WTC11 (cell line): ENCODE measurements around the gene RFTN2. TPM values are rescaled to one million over a fixed set of nuclear protein-coding genes. Genes with fewer than 3 reads are reported as not detected.

ENCODE experiments used
- ATAC-seq: fragments of 200-7000 bp; cut with Tn5 transposase; 2 replicates; pipeline ENCODE4 v1.10.0; 2021; ENCODE audit warnings: mild to moderate bottlenecking, moderate library complexity
- CTCF ChIA-PET: fragments of 300-600 bp; sonication (Branson Sonifier 250); formaldehyde crosslinking; loops from one replicate; lab custom pipeline; 2021; ENCODE audit warnings: antibody characterized with exemption; lab: Charles Lee
- POLR2A ChIA-PET: fragments of 350-600 bp; sonication (Branson Sonifier 250); formaldehyde crosslinking; loops from one replicate; lab custom pipeline; 2021; ENCODE audit warnings: antibody characterized with exemption; lab: Charles Lee
- DNase-seq: peaks from one replicate; pipeline ENCODE4 v3.0.0; 2021; ENCODE audit warnings: low spot score
- H3K27ac Mint-ChIP-seq: 2 replicates; pipeline ENCODE4 v1.8.0; 2021; ENCODE audit warnings: mixed read lengths
- H3K27me3 Mint-ChIP-seq: 2 replicates; pipeline ENCODE4 v1.8.0; 2021; ENCODE audit warnings: low read depth, mild to moderate bottlenecking, moderate library complexity, mixed read lengths
- H3K36me3 Mint-ChIP-seq: 2 replicates; pipeline ENCODE4 v1.8.0; 2021; ENCODE audit warnings: mixed read lengths
- H3K4me1 Mint-ChIP-seq: 2 replicates; pipeline ENCODE4 v1.8.0; 2022; ENCODE audit warnings: mixed read lengths
- H3K4me3 Mint-ChIP-seq: 2 replicates; pipeline ENCODE4 v1.8.0; 2021; ENCODE audit warnings: mild to moderate bottlenecking, moderate library complexity, mixed read lengths
- H3K9me3 Mint-ChIP-seq: 2 replicates; pipeline ENCODE4 v1.8.0; 2021; ENCODE audit warnings: mixed read lengths
- CBFB ChIP-seq: sonication (generic); formaldehyde crosslinking; IDR thresholded peaks from 2 replicates; pipeline ENCODE4 v1.8.1; 2022; ENCODE audit warnings: mild to moderate bottlenecking, low read depth, missing genetic modification reagents
- ELF4 ChIP-seq: sonication (generic); formaldehyde crosslinking; IDR thresholded peaks from 2 replicates; pipeline ENCODE4 v1.8.1; 2022; ENCODE audit warnings: low read depth, mild to moderate bottlenecking, moderate library complexity, missing genetic modification reagents
- EMX1 ChIP-seq: fragments of 250-450 bp; sonication (Bioruptor Pico); IDR thresholded peaks from 2 replicates; pipeline ENCODE4 v1.8.0; 2021; ENCODE audit warnings: mild to moderate bottlenecking
- ESRRA ChIP-seq: sonication (generic); formaldehyde crosslinking; IDR thresholded peaks from 2 replicates; pipeline ENCODE4 v1.8.1; 2022; ENCODE audit warnings: mild to moderate bottlenecking, missing genetic modification reagents, borderline replicate concordance
- FOXK1 ChIP-seq: sonication (generic); formaldehyde crosslinking; IDR thresholded peaks from 2 replicates; pipeline ENCODE4 v1.8.0; 2022; ENCODE audit warnings: mild to moderate bottlenecking, moderate library complexity, missing genetic modification reagents
- GTF2I ChIP-seq: fragments of 250-450 bp; sonication (Bioruptor Pico); conservative IDR thresholded peaks from 2 replicates; pipeline ENCODE4 v1.4.0; 2021; ENCODE audit warnings: mild to moderate bottlenecking
- MYBL2 ChIP-seq: sonication (generic); formaldehyde crosslinking; IDR thresholded peaks from 2 replicates; pipeline ENCODE4 v1.8.1; 2023; ENCODE audit warnings: mild to moderate bottlenecking, moderate library complexity, missing genetic modification reagents
- NR2C2 ChIP-seq: sonication (generic); formaldehyde crosslinking; IDR thresholded peaks from 2 replicates; pipeline ENCODE4 v1.8.0; 2022; ENCODE audit warnings: mild to moderate bottlenecking, missing genetic modification reagents
- OVOL2 ChIP-seq: fragments of 250-450 bp; sonication (Bioruptor Pico); IDR thresholded peaks from 2 replicates; pipeline ENCODE4 v1.9.0; 2021; ENCODE audit warnings: mild to moderate bottlenecking, borderline replicate concordance
- RELA ChIP-seq: sonication (generic); formaldehyde crosslinking; IDR thresholded peaks from 2 replicates; pipeline ENCODE4 v1.8.1; 2022; ENCODE audit warnings: missing genetic modification reagents, mild to moderate bottlenecking, borderline replicate concordance
- SMAD3 ChIP-seq: sonication (generic); formaldehyde crosslinking; IDR thresholded peaks from 2 replicates; pipeline ENCODE4 v1.8.0; 2022; ENCODE audit warnings: missing genetic modification reagents, mild to moderate bottlenecking, borderline replicate concordance
- SOX15 ChIP-seq: fragments of 250-450 bp; sonication (Bioruptor Pico); IDR thresholded peaks from 2 replicates; pipeline ENCODE4 v1.9.0; 2021; ENCODE audit warnings: mild to moderate bottlenecking
- TEAD4 ChIP-seq: sonication (generic); formaldehyde crosslinking; IDR thresholded peaks from 2 replicates; pipeline ENCODE4 v1.8.0; 2022; ENCODE audit warnings: mild to moderate bottlenecking, missing genetic modification reagents
- TP53 ChIP-seq: sonication (generic); formaldehyde crosslinking; IDR thresholded peaks from 2 replicates; pipeline ENCODE4 v1.8.1; 2023; ENCODE audit warnings: mild to moderate bottlenecking, missing genetic modification reagents
- ZNF138 ChIP-seq: sonication (generic); formaldehyde crosslinking; conservative IDR thresholded peaks from 2 replicates; pipeline ENCODE4 v1.8.1; 2022; ENCODE audit warnings: mild to moderate bottlenecking, moderate library complexity, missing genetic modification reagents
- ZNF232 ChIP-seq: sonication (generic); formaldehyde crosslinking; IDR thresholded peaks from 2 replicates; pipeline ENCODE4 v1.8.0; 2022; ENCODE audit warnings: mild to moderate bottlenecking, missing genetic modification reagents
- ZNF317 ChIP-seq: sonication (generic); formaldehyde crosslinking; IDR thresholded peaks from 2 replicates; pipeline ENCODE4 v1.8.1; 2023; ENCODE audit warnings: low read depth, mild to moderate bottlenecking, moderate library complexity, missing genetic modification reagents, borderline replicate concordance
- ZNF532 ChIP-seq: fragments of 250-450 bp; sonication (Bioruptor Pico); IDR thresholded peaks from 2 replicates; pipeline ENCODE4 v1.9.0; 2021; ENCODE audit warnings: mild to moderate bottlenecking, borderline replicate concordance
- total RNA-seq: library from RNA; stranded (reverse); gene quantifications from 3 replicates; pipeline ENCODE4 v1.2.3, GENCODE V29; 2021
- TF ChIP-seq, protein P1 (sequence below): sonication (generic); formaldehyde crosslinking; IDR thresholded peaks from 2 replicates; pipeline ENCODE4 v1.8.1; 2023; ENCODE audit warnings: mild to moderate bottlenecking, missing genetic modification reagents, moderate library complexity
- TF ChIP-seq, protein P2 (sequence below): fragments of 200-600 bp; IDR thresholded peaks from 2 replicates; pipeline ENCODE4 v1.8.0; 2022; ENCODE audit warnings: antibody characterized with exemption
- TF ChIP-seq, protein P3 (sequence below): fragments of 250-450 bp; sonication (Bioruptor Pico); IDR thresholded peaks from 2 replicates; pipeline ENCODE4 v1.9.0; 2021; ENCODE audit warnings: mild to moderate bottlenecking
- TF ChIP-seq, protein P4 (sequence below): sonication (generic); formaldehyde crosslinking; IDR thresholded peaks from 2 replicates; pipeline ENCODE4 v1.8.1; 2022; ENCODE audit warnings: mild to moderate bottlenecking, moderate library complexity, missing genetic modification reagents
- TF ChIP-seq, protein P5 (sequence below): fragments of 250-450 bp; sonication (Bioruptor Pico); conservative IDR thresholded peaks from 2 replicates; pipeline ENCODE4 v1.9.0; 2021; ENCODE audit warnings: mild to moderate bottlenecking

RFTN2 gene
- total RNA-seq, 1 experiment from 2014 or later, result 1.9 TPM

DNA sequence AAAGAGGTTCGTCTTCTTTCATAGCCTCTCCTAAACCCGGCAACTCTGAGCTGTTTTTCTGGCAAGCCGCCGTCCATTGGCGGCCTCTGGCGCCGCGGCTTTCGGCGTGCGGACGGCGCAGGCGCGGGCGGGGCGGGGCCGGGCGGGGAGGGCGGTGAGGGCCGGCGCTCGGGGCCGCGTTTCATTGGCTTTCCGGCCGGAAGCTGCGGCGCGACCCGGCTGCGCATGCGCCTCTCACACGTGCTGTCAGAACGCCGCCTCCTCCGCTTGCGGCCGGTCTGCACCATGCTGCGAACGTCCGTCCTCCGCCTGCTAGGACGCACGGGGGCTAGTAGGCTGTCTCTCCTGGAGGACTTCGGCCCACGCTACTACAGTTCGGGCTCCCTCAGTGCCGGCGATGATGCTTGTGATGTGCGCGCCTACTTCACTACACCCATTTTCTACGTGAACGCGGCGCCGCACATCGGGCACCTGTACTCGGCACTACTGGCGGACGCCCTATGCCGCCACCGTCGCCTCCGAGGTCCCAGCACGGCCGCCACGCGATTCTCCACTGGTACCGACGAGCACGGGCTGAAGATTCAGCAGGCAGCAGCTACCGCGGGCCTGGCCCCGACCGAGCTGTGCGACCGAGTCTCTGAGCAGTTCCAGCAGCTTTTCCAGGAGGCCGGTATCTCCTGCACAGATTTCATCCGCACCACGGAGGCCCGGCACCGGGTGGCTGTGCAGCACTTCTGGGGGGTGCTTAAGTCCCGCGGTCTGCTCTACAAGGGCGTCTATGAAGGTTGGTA is 29.9 kb upstream of the RFTN2 start, which contains the start of gene MARS2:
MARS2 (plus strand) TSS at position 249 of the 791 bp plus-strand sequence; CDS start at position 286, 37 bp downstream.
- Mint-ChIP-seq H3K36me3 (peaks cover 18% of the 10 kb centered on the region), H3K9me3 (peaks cover 3% of the 10 kb centered on the region; the same call in 1 of the 2 replicates), H3K27ac (peak within 1 kb of the TSS; percentile 98), H3K4me3 (peak within 1 kb of the TSS; percentile 84), H3K27me3 (no peaks in the 10 kb centered on the region; the same call in 1 of the 2 replicates), H3K4me1 (peaks cover 41% of the 10 kb centered on the region)
- ATAC-seq (peak; percentile 80), DNase-seq (peak; percentile 94)
- CTCF ChIA-PET, result interaction anchor here (0.7 to 1.6 kb wide), 5 partner anchors 9 to 206 kb away, joined by 3 to 5 read pairs (median 3); partner anchors contain the start of genes HSPD1 and RFTN2
- POLR2A ChIA-PET, result interaction anchor here (0.8 to 1.2 kb wide), 3 partner anchors 117 to 252 kb away, joined by 3 to 9 read pairs (median 4); partner anchors contain the start of genes COQ10B, HSPD1 and HSPE1
- TF ChIP-seq ZNF138 (peak; percentile 83), TP53 (CRISPR knock-in tag) (peak; percentile 95), CBFB (peak; percentile 86; the same call in 1 of the 2 replicates), MYBL2 (CRISPR knock-in tag) (peak; percentile 76), OVOL2 (no peak), RELA (CRISPR knock-in tag) (peak; percentile 63; the same call in 1 of the 2 replicates), ZNF232 (peak; percentile 95), SMAD3 (CRISPR knock-in tag) (peak; percentile 90), ELF4 (CRISPR knock-in tag) (0 out of 2 replicates have a peak, but pooled peaks have one; percentile 70), FOXK1 (CRISPR knock-in tag) (peak; percentile 91), ESRRA (peak; percentile 93), TEAD4 (CRISPR knock-in tag) (no peak; the same call in 1 of the 2 replicates), SOX15 (CRISPR knock-in tag) (no peak), EMX1 (CRISPR knock-in tag) (no peak), NR2C2 (no peak; the same call in 1 of the 2 replicates), ZNF317 (CRISPR knock-in tag) (peak; percentile 54; the same call in 1 of the 2 replicates), ZNF532 (CRISPR knock-in tag) (no peak), GTF2I (CRISPR knock-in tag) (no peak)
- TF ChIP-seq, protein P1, sequence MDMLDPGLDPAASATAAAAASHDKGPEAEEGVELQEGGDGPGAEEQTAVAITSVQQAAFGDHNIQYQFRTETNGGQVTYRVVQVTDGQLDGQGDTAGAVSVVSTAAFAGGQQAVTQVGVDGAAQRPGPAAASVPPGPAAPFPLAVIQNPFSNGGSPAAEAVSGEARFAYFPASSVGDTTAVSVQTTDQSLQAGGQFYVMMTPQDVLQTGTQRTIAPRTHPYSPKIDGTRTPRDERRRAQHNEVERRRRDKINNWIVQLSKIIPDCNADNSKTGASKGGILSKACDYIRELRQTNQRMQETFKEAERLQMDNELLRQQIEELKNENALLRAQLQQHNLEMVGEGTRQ, result peak; percentile 81
- TF ChIP-seq, protein P2, sequence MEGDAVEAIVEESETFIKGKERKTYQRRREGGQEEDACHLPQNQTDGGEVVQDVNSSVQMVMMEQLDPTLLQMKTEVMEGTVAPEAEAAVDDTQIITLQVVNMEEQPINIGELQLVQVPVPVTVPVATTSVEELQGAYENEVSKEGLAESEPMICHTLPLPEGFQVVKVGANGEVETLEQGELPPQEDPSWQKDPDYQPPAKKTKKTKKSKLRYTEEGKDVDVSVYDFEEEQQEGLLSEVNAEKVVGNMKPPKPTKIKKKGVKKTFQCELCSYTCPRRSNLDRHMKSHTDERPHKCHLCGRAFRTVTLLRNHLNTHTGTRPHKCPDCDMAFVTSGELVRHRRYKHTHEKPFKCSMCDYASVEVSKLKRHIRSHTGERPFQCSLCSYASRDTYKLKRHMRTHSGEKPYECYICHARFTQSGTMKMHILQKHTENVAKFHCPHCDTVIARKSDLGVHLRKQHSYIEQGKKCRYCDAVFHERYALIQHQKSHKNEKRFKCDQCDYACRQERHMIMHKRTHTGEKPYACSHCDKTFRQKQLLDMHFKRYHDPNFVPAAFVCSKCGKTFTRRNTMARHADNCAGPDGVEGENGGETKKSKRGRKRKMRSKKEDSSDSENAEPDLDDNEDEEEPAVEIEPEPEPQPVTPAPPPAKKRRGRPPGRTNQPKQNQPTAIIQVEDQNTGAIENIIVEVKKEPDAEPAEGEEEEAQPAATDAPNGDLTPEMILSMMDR, result no peak
- TF ChIP-seq, protein P3, sequence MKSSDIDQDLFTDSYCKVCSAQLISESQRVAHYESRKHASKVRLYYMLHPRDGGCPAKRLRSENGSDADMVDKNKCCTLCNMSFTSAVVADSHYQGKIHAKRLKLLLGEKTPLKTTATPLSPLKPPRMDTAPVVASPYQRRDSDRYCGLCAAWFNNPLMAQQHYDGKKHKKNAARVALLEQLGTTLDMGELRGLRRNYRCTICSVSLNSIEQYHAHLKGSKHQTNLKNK (CRISPR knock-in tag), result no peak
- TF ChIP-seq, protein P4, sequence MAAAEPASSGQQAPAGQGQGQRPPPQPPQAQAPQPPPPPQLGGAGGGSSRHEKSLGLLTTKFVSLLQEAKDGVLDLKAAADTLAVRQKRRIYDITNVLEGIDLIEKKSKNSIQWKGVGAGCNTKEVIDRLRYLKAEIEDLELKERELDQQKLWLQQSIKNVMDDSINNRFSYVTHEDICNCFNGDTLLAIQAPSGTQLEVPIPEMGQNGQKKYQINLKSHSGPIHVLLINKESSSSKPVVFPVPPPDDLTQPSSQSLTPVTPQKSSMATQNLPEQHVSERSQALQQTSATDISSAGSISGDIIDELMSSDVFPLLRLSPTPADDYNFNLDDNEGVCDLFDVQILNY (CRISPR knock-in tag), result peak; percentile 76
- TF ChIP-seq, protein P5, sequence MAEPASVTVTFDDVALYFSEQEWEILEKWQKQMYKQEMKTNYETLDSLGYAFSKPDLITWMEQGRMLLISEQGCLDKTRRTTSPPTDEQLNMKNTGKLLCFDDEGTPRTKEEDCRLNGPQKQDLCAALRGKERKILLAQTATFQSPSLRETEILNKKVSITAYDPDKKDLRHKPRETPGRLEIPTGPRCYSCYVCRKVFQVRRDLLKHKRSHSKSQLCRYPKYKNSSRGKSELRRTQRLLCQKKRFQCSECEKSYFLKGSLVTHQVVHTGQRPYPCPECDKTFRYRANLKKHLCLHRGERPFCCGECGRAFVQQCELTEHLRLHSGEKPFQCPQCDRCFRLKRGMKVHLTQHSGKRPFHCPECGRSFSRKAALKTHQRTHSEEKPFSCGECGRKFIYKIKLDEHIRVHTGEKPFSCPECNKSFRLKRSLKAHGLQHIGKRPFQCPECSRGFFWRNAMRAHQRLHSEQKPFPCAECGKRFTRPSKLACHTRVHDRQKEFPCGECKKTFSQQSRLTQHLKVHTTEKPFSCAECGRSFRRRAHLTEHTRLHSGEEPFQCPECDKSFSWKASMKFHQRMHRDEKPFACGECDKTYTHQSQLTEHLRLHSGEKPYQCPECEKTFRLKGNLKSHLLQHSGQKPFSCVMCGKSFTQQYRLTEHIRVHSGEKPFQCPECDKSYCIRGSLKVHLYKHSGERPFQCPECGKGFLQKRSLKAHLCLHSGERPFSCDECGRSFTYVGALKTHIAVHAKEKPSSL (CRISPR knock-in tag), result no peak
